Right atrium auricular region (tissue), 2 donors: ENCODE measurements around the gene GCNT1. TPM values are rescaled to one million over a fixed set of nuclear protein-coding genes. Genes with fewer than 3 reads are reported as not detected.
A peak's percentile ranks its signal among the peaks of the same experiment; 100 is the strongest.

ENCODE experiments used
- DNase-seq: peaks from one replicate; pipeline ENCODE4 v3.0.0-alpha.2; 2019; ENCODE audit warnings: low spot score
- H3K27ac ChIP-seq, 2 donors: fragments of 200-600 bp; sonication (generic); 1 replicate in 1 of 2; 2 replicates in 1 of 2; pipeline ENCODE4 v1.5.1; 2016 to 2019
- H3K27me3 ChIP-seq, 2 donors: fragments of 200-600 bp; sonication (generic); one replicate each; pipeline versions ENCODE4 v1.5.1 to v1.6.0; 2017 to 2019
- H3K36me3 ChIP-seq: fragments of 200-600 bp; sonication (generic); one replicate; pipeline ENCODE4 v1.5.1; 2016
- H3K4me1 ChIP-seq, 2 donors: fragments of 200-600 bp; sonication (generic); one replicate each; pipeline versions ENCODE4 v1.5.1 to v1.6.0; 2017 to 2019
- H3K4me3 ChIP-seq, 2 donors: fragments of 200-600 bp; sonication (generic); 1 replicate in 1 of 2; 2 replicates in 1 of 2; pipeline ENCODE4 v1.5.1; 2017 to 2019; ENCODE audit warnings: mild to moderate bottlenecking in 1 of 2, moderate library complexity in 1 of 2
- H3K9me3 ChIP-seq, 2 donors: fragments of 200-600 bp; sonication (generic); one replicate each; pipeline ENCODE4 v1.5.1; 2019
- CTCF ChIP-seq, 2 donors: fragments of 200-600 bp; sonication (generic); IDR thresholded peaks; one replicate each; pipeline ENCODE4 v1.5.1; 2019; ENCODE audit warnings: antibody characterized with exemption in 2 of 2
- total RNA-seq, 2 donors: library from RNA; depleted of rRNA; stranded (reverse); fragments of >200 nt; gene quantifications; one replicate each; pipeline ENCODE4 v1.1.0, GENCODE V29; 2016

The GCNT1 gene
- total RNA-seq, result 1 to 10 TPM; 1.3 to 6.4 TPM

- peaks cover 0 to 21% of the 10 kb centered on the region in 2 donors for H3K4me1 ChIP-seq
- peak; percentile 73 for DNase-seq
- H3K27me3 ChIP-seq, result no peaks in the 10 kb centered on the region
- H3K36me3 ChIP-seq, result no peaks in the 10 kb centered on the region
- H3K27ac ChIP-seq, result peak within 1 kb of the TSS; percentile 54 to 56
- peak in 1 of 2 donors; percentile 71 for TF ChIP-seq CTCF (IDR thresholded peaks at IDR 0.05)
- H3K4me3 ChIP-seq, result peak within 1 kb of the TSS; percentile 63 to 66
- no peaks in the 10 kb centered on the region for H3K9me3 ChIP-seq
These were observed at the start of gene GCNT1 for GRCh38 chr9:76458903-76459693. GCNT1 (plus strand) TSS chr9:76459182; CDS start chr9:76502382, 43,200 bp downstream.

- TF ChIP-seq CTCF (IDR thresholded peaks at IDR 0.05), result no peak
- Histone ChIP-seq H3K9me3 (peaks cover 0 to 13% of the 10 kb centered on the region in 2 donors), H3K27ac (no peak overlapping the region), H3K4me3 (no peak overlapping the region), H3K27me3 (no peaks in the 10 kb centered on the region), H3K4me1 (no peaks in the 10 kb centered on the region), H3K36me3 (no peaks in the 10 kb centered on the region)
- DNase-seq, result no peak
These were observed 46.3 kb upstream of the GCNT1 start for GRCh38 chr9:76412638-76413037.

GRCh38 chr9:76413658-76414057 is 45.3 kb upstream of the GCNT1 start:
- no peak overlapping the region for H3K27ac ChIP-seq
- no peak overlapping the region for H3K4me3 ChIP-seq
- no peaks in the 10 kb centered on the region for H3K4me1 ChIP-seq
- TF ChIP-seq CTCF (IDR thresholded peaks at IDR 0.05), result no peak
- no peaks in the 10 kb centered on the region for H3K27me3 ChIP-seq
- no peak for DNase-seq
- H3K9me3 ChIP-seq, result peaks cover 0 to 13% of the 10 kb centered on the region in 2 donors
- H3K36me3 ChIP-seq, result no peaks in the 10 kb centered on the region

- no peaks in the 10 kb centered on the region for H3K4me1 ChIP-seq
- no peak for TF ChIP-seq CTCF (IDR thresholded peaks at IDR 0.05)
- H3K36me3 ChIP-seq, result no peaks in the 10 kb centered on the region
- no peaks in the 10 kb centered on the region for H3K27me3 ChIP-seq
- peaks cover 0 to 13% of the 10 kb centered on the region in 2 donors for H3K9me3 ChIP-seq
- DNase-seq, result no peak
- H3K4me3 ChIP-seq, result no peak overlapping the region
- H3K27ac ChIP-seq, result no peak overlapping the region
These were observed 44.3 kb upstream of the GCNT1 start for GRCh38 chr9:76414661-76415060.

GRCh38 chr9:76415154-76415553 is 43.8 kb upstream of the GCNT1 start:
- no peak for DNase-seq
- TF ChIP-seq CTCF (IDR thresholded peaks at IDR 0.05), result no peak
- H3K4me3 ChIP-seq, result no peak overlapping the region

More at GRCh38 chr9:76415154-76415553, 43.8 kb upstream of the GCNT1 start:
- Histone ChIP-seq H3K9me3 (peaks cover 0 to 13% of the 10 kb centered on the region in 2 donors), H3K27me3 (no peaks in the 10 kb centered on the region), H3K36me3 (no peaks in the 10 kb centered on the region), H3K27ac (no peak overlapping the region), H3K4me1 (no peaks in the 10 kb centered on the region)
